Sigmoid colon (tissue), 7 donors: Measurements from ENCODE around the gene CYP46A1. TPM values are rescaled to one million over a fixed set of nuclear protein-coding genes. Genes with fewer than 3 reads are reported as not detected.

Experiments
- DNase-seq: peaks from one replicate; pipeline ENCODE4 v3.0.0-alpha.2; 2019
- H3K27ac ChIP-seq, 4 donors: fragments of 200-600 bp; sonication (generic); one replicate each; pipeline ENCODE4 v1.5.1; 2016 to 2019; ENCODE audit warnings: mild to moderate bottlenecking in 1 of 4
- H3K27me3 ChIP-seq, 3 donors: fragments of 200-600 bp; sonication (generic); one replicate each; pipeline ENCODE4 v1.5.1; 2019; ENCODE audit warnings: mild to moderate bottlenecking in 1 of 3
- H3K36me3 ChIP-seq, 4 donors: fragments of 200-600 bp; sonication (generic); one replicate each; pipeline ENCODE4 v1.5.1; 2016 to 2019
- H3K4me1 ChIP-seq, 4 donors: fragments of 200-600 bp; sonication (generic); one replicate each; pipeline ENCODE4 v1.5.1; 2017 to 2019
- H3K4me3 ChIP-seq, 4 donors: fragments of 200-600 bp; sonication (generic); one replicate each; pipeline ENCODE4 v1.5.1; 2017 to 2019; ENCODE audit warnings: mild to moderate bottlenecking in 2 of 4, moderate library complexity in 1 of 4
- H3K9me3 ChIP-seq, 4 donors: fragments of 200-600 bp in 3 of 4; sonication (generic) in 3 of 4; one replicate each; pipeline versions ENCODE4 v1.5.1 to v1.6.1; 2013 to 2019
- EP300 ChIP-seq, 4 donors: sonication (generic); formaldehyde crosslinking; IDR thresholded peaks; one replicate each; pipeline ENCODE4 v1.6.1; 2017; ENCODE audit warnings: antibody characterized with exemption in 4 of 4
- POLR2A ChIP-seq, 2 donors: fragments of 450-650 bp; IDR thresholded peaks; one replicate each; pipeline ENCODE4 v1.6.1; 2016; ENCODE audit warnings: antibody characterized with exemption in 2 of 2, mild to moderate bottlenecking in 2 of 2, moderate library complexity in 2 of 2
- POLR2AphosphoS5 ChIP-seq, 4 donors: sonication (generic); formaldehyde crosslinking; IDR thresholded peaks; one replicate each; pipeline ENCODE4 v1.6.1; 2017; ENCODE audit warnings: antibody characterized with exemption in 4 of 4
- WGBS, 2 donors: extraction: QIAGEN DNeasy Blood & Tissue Kit; methylation state at CpG; one replicate each; pipeline ENCODE4 v1.1.7; 2013; 5-methylcytosine and 5-hydroxymethylcytosine counted together
- intact Hi-C: fragments of 100-400 bp; cut with DNase I; formaldehyde crosslinking; loops from one replicate; pipeline ENCODE4 v1.15.1; 2023
- polyA plus RNA-seq, 3 donors: library from polyadenylated mRNA; stranded (reverse); fragments of 200-250 nt; gene quantifications; one replicate each; pipeline ENCODE4 v1.2.3, GENCODE V29; 2013
- total RNA-seq, 4 donors: library from RNA; depleted of rRNA; stranded (reverse); fragments of >200 nt; gene quantifications; one replicate each; pipeline ENCODE4 v1.1.0, GENCODE V29; 2016
- TF ChIP-seq, protein P1 (sequence below), 4 experiments: fragments of 450-650 bp in 3 of 4; fragments of 200-600 bp in 1 of 4; IDR thresholded peaks; one replicate each; pipeline ENCODE4 v1.5.1; 2016 to 2019; ENCODE audit warnings: antibody characterized with exemption in 4 of 4, mild to moderate bottlenecking in 3 of 4, moderate library complexity in 2 of 4
- donor health status: healthy with polysubstance abuse.
- donor health status: Bipolar disorder and iron deficiency.
- donor health status: healthy.

Gene CYP46A1
- total and polyA plus RNA-seq, 7 donors, result under 0.01 to 2.0 (median 0.84) TPM; not detected in 1

DNA sequence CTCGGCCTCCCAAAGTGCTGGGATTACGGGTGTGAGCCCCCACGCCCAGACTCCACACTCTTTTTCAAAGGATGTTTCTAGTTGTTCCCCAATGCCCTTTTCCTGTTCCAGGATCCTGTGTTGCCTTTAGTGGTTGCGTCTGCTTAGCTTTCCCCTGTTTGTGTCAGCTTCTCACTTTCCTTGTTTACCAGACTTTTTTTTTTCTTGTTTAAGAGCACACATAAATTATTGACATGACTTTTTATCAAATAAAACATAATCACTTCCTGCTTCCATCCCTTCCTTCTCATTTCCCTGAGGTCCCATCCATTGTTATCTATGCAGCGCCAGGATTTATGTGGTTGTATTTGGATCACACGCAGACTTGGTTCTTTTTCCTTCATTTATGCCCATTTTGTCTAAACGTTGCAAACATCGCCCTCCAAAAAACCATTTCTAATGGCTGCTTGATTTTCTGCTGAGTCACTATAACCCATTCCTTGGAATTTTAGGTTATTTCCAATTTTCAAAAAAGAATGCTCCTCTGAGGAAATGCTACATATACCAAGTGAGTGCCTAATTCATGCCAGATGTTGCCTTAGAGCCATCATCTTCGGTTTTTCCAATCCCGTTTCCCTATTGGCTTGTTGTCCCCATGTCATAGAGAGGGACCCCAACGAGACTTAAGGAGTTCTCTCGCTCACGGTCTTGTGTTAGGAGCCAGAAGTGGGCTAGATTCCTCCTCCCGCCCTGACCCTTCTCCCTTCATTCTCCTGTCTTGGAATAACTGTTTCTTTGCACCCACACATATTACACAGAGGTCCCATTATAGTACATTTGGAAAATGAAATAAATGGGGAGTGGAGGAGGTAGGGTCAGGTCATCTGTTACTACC is 13.5 kb upstream of the CYP46A1 start:
- no peak overlapping the region for H3K4me3 ChIP-seq
- H3K27ac ChIP-seq, result no peak overlapping the region
- DNase-seq, result no peak
- TF ChIP-seq POLR2AphosphoS5 (IDR thresholded peaks at IDR 0.05), result no peak
- no peak for TF ChIP-seq POLR2A (IDR thresholded peaks at IDR 0.05)
- TF ChIP-seq, protein P1, sequence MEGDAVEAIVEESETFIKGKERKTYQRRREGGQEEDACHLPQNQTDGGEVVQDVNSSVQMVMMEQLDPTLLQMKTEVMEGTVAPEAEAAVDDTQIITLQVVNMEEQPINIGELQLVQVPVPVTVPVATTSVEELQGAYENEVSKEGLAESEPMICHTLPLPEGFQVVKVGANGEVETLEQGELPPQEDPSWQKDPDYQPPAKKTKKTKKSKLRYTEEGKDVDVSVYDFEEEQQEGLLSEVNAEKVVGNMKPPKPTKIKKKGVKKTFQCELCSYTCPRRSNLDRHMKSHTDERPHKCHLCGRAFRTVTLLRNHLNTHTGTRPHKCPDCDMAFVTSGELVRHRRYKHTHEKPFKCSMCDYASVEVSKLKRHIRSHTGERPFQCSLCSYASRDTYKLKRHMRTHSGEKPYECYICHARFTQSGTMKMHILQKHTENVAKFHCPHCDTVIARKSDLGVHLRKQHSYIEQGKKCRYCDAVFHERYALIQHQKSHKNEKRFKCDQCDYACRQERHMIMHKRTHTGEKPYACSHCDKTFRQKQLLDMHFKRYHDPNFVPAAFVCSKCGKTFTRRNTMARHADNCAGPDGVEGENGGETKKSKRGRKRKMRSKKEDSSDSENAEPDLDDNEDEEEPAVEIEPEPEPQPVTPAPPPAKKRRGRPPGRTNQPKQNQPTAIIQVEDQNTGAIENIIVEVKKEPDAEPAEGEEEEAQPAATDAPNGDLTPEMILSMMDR (IDR thresholded peaks at IDR 0.05), result no peak
- no peak for TF ChIP-seq EP300 (IDR thresholded peaks at IDR 0.05)
- peaks cover 0 to 15% (median 1%) of the 10 kb centered on the region in 4 donors for H3K36me3 ChIP-seq
- no peaks in the 10 kb centered on the region for H3K4me1 ChIP-seq
- WGBS, 2 donors, result 87 to 88% methylated on average over 14 of the region's 14 CpGs
- H3K27me3 ChIP-seq, result no peaks in the 10 kb centered on the region
- intact Hi-C loops, result no loop called here
- no peaks in the 10 kb centered on the region for H3K9me3 ChIP-seq

DNA sequence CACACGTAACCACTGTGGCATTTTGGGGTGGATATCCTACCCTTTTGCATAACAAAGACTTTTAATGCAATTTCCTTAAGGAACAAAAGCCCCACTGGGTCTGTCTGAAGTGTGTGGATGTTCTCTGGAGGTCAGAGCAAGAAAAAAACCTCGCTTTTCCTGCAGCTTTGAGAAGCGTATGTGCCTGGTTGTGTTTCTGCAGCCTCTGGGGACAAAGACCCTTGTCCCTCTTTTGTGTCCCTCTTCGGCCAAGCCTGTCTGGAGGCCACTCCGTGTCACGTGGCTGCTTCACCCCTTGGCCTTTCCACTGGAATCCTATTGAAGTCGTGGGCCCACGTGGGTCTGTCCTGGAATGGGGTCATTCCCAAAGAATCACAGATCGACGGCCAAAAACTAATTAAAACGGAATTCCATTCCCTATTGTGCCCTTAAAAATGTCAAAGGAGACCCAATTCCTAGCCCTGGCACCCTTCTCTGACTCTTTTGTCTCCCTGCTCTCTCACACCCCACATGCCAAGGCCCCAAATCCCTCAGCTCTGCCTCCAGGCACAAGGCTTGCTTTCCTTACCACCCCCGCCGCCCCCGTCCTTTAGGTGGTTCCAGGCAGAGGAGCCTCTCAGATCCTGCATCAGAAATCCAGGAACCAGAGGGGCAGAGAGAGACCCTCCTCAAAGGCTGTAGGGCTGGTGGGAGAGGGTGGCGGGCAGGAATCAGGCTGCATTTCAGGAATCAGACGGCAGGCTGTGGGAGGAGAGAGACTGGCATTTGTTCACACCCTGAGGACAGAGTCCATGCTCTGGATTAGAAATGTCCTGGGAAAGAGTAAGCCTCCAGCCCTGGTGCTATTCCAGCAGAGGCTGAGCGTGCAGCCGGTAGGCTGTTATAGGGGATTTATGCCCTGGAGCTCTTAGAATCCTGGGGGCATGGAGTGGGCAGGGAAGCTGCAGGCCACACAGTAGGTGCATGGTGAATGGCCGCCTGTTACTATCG is 12.6 kb upstream of the CYP46A1 start:
- TF ChIP-seq POLR2AphosphoS5 (IDR thresholded peaks at IDR 0.05), result no peak
- no peak for TF ChIP-seq POLR2A (IDR thresholded peaks at IDR 0.05)
- no peak for TF ChIP-seq EP300 (IDR thresholded peaks at IDR 0.05)
- TF ChIP-seq, protein P1 (IDR thresholded peaks at IDR 0.05), result no peak
- 67 to 78% methylated on average over 20 of the region's 20 CpGs for WGBS, 2 donors
- intact Hi-C loops, result no loop called here
- no peak overlapping the region for H3K4me3 ChIP-seq
- H3K9me3 ChIP-seq, result no peaks in the 10 kb centered on the region
- DNase-seq, result peak; percentile 53
- H3K36me3 ChIP-seq, result peaks cover 0 to 15% (median 1%) of the 10 kb centered on the region in 4 donors
- H3K27ac ChIP-seq, result peak overlapping the region in 2 of 4 donors; percentile 12 to 27
- no peaks in the 10 kb centered on the region for H3K27me3 ChIP-seq
- no peaks in the 10 kb centered on the region for H3K4me1 ChIP-seq

DNA sequence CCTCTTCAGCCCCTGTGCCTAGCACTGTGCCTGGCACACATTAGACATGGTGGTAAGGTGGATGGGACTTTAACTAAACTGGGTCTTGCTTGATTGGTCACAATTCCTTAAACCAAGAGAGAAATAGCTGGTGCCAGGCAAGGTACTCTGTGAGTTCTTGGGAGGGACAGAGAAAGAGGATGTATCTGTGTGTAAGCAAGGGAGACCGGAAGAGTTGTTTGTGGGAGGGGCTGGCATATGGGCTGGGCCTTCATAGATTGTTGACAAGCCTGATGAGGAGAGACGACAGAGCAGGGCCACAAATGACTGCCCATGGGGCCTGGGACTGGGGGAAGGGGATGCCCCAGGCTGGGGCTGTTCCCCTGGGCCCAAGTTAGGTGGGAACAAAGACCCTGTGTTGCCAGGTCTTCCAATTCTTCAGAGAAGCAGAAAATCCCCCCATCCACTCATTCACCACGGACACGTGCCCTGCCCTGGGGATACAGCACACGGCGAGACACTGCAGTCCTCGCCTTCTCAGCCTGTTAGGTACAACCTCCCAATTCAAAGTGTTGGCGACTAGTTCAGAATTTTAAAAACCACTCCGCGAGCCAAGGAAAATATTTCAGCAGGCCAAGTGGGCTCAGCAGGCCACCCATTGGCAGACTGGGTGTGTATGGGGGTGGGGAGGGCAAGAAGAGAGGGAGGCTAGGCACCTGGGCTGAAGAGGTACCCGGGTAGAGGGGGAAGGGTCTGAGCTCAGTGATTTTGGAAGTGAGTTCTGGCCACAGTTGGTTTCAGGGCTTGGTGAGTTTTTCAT is 11.4 kb upstream of the CYP46A1 start:
- peak; percentile 32 for DNase-seq
- peaks cover 0 to 15% (median 1%) of the 10 kb centered on the region in 4 donors for H3K36me3 ChIP-seq
- no peak overlapping the region for H3K4me3 ChIP-seq
- TF ChIP-seq EP300 (IDR thresholded peaks at IDR 0.05) (no peak), POLR2A (IDR thresholded peaks at IDR 0.05) (no peak), POLR2AphosphoS5 (IDR thresholded peaks at IDR 0.05) (no peak)
- TF ChIP-seq, protein P1 (IDR thresholded peaks at IDR 0.05), result no peak
- intact Hi-C loops, result no loop called here
- H3K27ac ChIP-seq, result peak overlapping the region in 1 of 4 donors; percentile 27
- no peaks in the 10 kb centered on the region for H3K27me3 ChIP-seq
- peaks cover 0 to 4% (median 0%) of the 10 kb centered on the region in 4 donors for H3K4me1 ChIP-seq
- WGBS, 2 donors, result 76 to 81% methylated on average over 11 of the region's 11 CpGs
- H3K9me3 ChIP-seq, result peaks cover 0 to 2% (median 0%) of the 10 kb centered on the region in 4 donors
